GM12865 (cell line): ENCODE data around the gene DKC1.

Experiments used
- DNase-seq: peaks from one replicate; pipeline ENCODE4 v3.0.0; 2010; ENCODE audit warnings: low read depth
- H3K4me3 ChIP-seq: 2 replicates; pipeline ENCODE4 v1.5.1; 2011; ENCODE audit warnings: mild to moderate bottlenecking, low read depth, low read length, control low read depth
- TF ChIP-seq, protein P1 (sequence below): IDR thresholded peaks from 2 replicates; pipeline ENCODE4 v1.5.1; 2011; ENCODE audit warnings: low read length, control low read depth, low read depth, inconsistent platforms; ENCODE audit not compliant: insufficient read depth; ENCODE audit errors: missing control alignments

Gene DKC1

DNA sequence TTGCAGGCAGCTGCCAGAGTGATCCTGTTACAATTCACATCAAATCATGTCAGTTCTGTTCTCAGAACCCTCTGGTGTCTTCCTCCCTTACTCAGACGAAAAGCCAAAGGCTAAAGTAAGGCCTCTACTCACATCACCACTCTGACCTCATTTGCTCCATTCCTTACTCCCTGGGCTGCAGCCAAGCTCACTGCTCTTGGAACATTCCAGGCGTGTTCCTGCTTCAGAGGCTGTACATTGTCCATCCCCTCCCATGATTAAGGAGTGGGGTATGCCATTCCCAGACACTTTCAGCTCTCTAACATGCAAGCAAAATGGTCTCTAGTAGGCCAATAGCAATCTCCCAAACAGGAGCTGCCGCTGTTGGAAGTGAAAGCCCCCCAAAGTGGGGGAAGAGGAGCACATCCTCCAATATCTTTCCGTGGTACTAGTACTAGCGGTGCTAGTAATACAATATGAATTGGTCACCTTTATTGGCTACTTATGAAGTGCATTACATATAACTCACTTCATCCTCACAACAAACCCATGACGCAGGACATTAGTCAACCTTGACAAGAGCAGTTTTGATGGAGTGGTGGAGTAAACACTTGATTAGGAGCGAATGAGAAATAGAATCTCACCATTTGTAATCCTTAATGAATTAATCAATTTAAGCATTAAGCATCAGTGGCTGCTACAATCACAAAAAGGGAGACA, 26.8 kb upstream of the DKC1 start:
- DNase-seq: no peak
- TF ChIP-seq, protein P1, sequence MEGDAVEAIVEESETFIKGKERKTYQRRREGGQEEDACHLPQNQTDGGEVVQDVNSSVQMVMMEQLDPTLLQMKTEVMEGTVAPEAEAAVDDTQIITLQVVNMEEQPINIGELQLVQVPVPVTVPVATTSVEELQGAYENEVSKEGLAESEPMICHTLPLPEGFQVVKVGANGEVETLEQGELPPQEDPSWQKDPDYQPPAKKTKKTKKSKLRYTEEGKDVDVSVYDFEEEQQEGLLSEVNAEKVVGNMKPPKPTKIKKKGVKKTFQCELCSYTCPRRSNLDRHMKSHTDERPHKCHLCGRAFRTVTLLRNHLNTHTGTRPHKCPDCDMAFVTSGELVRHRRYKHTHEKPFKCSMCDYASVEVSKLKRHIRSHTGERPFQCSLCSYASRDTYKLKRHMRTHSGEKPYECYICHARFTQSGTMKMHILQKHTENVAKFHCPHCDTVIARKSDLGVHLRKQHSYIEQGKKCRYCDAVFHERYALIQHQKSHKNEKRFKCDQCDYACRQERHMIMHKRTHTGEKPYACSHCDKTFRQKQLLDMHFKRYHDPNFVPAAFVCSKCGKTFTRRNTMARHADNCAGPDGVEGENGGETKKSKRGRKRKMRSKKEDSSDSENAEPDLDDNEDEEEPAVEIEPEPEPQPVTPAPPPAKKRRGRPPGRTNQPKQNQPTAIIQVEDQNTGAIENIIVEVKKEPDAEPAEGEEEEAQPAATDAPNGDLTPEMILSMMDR: no peak

DNA sequence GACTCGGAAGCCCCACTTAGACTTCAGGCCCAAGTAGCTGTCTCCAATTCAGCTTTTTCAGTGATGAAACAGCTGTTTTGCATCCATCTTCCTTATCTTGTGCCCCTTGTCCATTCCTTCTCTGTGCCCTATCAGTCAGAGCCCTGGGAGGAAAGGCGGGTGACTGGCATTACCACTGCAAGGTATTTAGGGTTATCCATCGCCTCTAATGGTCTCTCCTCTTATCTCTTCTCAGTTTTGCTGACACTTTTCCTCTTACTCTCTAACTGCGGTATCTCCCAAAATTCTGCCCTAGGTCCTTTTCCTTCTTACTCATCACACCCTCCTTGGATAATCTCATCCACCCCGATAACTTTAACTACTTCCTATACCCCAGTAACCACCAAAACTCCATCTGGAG, 25.5 kb upstream of the DKC1 start:
- H3K4me3 ChIP-seq: no peak overlapping the region
- DNase-seq: no peak
- TF ChIP-seq, protein P1: no peak

More for the DNA sequence above, 26.8 kb upstream of the DKC1 start:
- H3K4me3 ChIP-seq: no peak overlapping the region

DNA sequence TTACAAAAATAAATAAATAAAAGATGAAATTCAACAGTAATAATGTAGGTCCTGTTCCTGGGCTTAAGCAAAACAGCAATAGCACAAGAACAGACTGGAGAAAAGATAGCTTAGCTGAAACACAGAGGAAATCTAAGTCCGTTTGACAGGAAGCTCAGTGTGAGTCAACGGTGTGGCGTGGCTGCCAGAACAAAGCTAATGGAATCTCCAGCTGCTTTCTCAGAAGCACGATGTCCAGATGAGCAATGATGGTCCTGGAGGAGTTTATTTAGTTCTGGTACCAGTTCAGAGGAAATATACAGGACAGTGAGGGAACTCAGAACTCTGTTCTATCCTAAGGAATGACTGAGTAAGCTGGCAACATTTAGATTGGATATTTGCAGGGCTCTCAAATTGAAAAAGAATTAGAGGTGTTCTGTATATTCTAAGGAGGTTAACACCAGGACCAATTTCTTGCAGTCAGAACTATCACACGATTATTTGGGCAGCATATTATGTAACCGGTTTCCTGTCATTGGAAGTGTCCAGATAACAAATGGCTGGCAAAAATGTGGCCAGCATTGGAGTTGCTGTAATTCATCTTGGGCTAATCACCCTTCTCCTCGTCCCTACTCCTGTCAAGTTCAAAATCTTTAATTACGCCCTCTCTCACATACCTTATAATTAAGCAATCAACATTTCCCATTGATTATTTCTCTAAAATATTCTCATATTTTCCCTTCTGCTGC, 24.5 kb upstream of the DKC1 start:
- no peak for DNase-seq
- H3K4me3 ChIP-seq: no peak overlapping the region
- TF ChIP-seq, protein P1: no peak

DNA sequence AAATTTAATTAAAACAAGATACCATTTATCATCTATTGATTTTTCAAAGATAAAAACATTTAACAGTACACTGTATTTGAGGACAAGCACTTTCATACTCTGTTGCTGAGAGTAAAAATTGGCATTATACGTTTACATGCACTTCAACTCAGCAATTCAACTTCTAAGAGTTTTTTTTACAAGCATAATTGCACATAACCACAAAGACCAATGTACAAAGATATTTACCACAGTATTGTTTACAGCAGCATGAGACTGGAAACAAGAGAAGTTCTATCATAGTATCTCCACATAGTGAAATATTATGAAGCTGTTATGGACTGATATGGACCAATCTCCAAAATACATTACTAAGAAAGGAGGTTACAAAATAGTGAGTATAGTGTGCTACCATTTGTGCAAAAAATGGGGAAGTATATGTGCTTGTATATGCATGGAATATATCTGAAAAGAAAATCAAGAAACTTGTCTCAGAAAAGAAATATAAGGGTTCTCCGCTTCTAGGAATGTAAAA, 22.7 kb upstream of the DKC1 start:
- TF ChIP-seq, protein P1: no peak
- no peak for DNase-seq
- no peak overlapping the region for H3K4me3 ChIP-seq

DNA sequence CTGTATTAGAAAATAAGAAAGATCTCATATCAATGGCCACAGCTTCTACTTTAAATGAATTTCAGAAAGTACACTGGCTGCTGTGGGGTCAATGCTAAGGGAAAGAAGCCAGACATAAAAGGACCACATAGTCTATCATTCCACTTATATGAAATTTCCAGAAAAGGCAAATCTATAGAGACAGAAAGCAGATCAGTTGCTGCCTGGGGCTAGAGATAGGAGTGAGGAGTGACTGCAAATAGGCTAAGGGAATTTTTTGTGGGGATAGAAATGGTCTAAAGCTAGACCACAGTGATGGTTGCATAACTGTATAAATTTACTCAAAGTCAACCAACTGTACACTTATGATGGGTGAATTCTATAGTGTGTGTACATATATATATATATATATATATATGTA, 20.1 kb upstream of the DKC1 start:
- H3K4me3 ChIP-seq: no peak overlapping the region
- TF ChIP-seq, protein P1: no peak
- DNase-seq: no peak

DNA sequence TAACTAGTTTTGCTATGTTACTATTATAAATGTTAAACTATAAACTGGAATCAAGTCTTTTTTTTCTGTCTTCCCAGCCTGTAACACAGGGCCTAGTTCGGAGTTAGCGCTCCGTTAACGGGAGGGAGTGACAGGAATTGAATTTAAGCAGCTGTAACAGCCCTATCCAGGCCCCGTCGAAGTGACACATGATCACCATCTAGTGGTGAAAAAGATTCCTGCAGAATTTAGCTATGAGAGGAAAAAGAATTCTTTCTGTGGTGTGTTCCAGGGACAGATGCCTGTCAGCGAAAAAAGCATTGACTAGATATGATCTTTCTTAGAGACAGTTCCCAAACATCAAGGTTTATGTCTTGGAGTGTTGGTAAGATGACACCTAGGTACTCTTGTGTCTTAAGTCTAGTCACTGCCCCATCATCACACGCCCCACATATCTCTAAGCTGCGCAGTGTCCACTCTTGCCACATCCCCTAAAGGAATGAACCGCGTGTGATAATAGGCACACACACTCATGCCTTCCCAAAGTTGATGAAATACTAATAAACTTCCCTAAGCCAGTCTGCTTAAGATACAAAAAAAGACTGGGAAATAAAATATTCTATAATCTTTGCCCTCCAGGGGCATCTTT, 13.8 kb upstream of the DKC1 start:
- peak; percentile 60 for DNase-seq
- TF ChIP-seq, protein P1: peak; percentile 64
- H3K4me3 ChIP-seq: no peak overlapping the region
